ENCODE measurements around the gene HES4. TPM values are rescaled to one million over a fixed set of nuclear protein-coding genes. Genes with fewer than 3 reads are reported as not detected.
A peak's percentile ranks its signal among the peaks of the same experiment; 100 is the strongest.

The HES4 gene
- total RNA-seq, 1 donor from 2014 or later, result 37.6 TPM

GRCh38 chr1:955474-955873 lies 44.4 kb downstream of the HES4 start:
- H3K9me3 Mint-ChIP-seq, result no peaks in the 10 kb centered on the region
- H3K4me3 Mint-ChIP-seq, result peak overlapping the region; percentile 12
- H3K36me3 Mint-ChIP-seq, result peaks cover 12% of the 10 kb centered on the region
- H3K4me1 Mint-ChIP-seq (ENCODE audit: unreplicated experiment), result peaks cover 12% of the 10 kb centered on the region
- H3K27ac Mint-ChIP-seq, result no peak overlapping the region
- H3K27me3 Mint-ChIP-seq, result no peaks in the 10 kb centered on the region
- TF ChIP-seq CTCF (conservative IDR thresholded peaks at IDR 0.05), result no peak
- DNase-seq (ENCODE audit: extremely low spot score, unreplicated experiment), result no peak

GRCh38 chr1:954927-955326 lies 45.0 kb downstream of the HES4 start:
- TF ChIP-seq CTCF (conservative IDR thresholded peaks at IDR 0.05), result no peak
- Mint-ChIP-seq H3K27ac (no peak overlapping the region), H3K36me3 (peaks cover 13% of the 10 kb centered on the region), H3K9me3 (no peaks in the 10 kb centered on the region), H3K4me1 (ENCODE audit: unreplicated experiment) (peaks cover 12% of the 10 kb centered on the region), H3K27me3 (no peaks in the 10 kb centered on the region), H3K4me3 (peak overlapping the region; percentile 12)
- no peak for DNase-seq (ENCODE audit: extremely low spot score, unreplicated experiment)

DNA sequence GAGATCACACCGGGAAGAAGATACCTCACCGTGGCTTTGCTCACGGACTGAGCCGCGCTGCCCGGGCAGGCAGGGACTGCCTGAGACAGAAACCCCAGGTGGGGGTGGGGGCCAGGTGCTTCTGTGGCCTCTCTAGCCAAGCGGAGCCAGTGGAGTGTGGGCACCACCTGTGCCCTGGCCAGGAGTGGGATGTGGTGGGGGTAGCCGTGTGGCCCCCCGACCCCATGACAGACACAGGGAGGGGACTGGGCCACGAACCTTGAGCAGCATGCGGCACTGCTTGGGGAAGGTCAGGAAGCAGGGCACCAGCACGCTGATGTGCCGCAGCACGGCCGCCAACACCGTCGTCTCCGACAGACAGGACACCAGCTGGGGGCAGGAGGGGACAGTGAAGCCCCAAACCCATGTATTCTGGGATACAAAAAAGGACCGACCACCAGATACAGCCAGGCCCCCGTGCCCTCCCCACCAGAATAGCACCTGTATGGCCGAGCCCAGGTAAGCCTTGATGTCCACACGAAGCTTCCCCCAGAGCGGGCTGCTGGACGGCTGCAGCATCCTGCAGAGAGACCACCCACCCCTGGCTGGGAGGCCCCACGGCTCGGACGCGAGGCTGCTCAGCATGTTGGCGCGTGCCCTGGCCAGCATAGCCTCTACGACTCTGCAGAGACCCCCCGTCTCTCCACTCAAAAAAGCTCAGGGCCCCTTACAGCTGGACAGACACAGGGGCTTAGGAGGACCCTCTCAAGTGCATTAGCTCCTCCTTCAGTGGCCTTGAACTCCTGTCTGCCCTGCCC lies 46.2 kb downstream of the HES4 start:
- no peak for DNase-seq (ENCODE audit: extremely low spot score, unreplicated experiment)
- H3K36me3 Mint-ChIP-seq, result peaks cover 18% of the 10 kb centered on the region
- no peaks in the 10 kb centered on the region for H3K27me3 Mint-ChIP-seq
- no peak overlapping the region for H3K4me3 Mint-ChIP-seq
- peaks cover 12% of the 10 kb centered on the region for H3K4me1 Mint-ChIP-seq (ENCODE audit: unreplicated experiment)
- TF ChIP-seq CTCF (conservative IDR thresholded peaks at IDR 0.05), result no peak
- H3K27ac Mint-ChIP-seq, result no peak overlapping the region
- H3K9me3 Mint-ChIP-seq, result no peaks in the 10 kb centered on the region

DNA sequence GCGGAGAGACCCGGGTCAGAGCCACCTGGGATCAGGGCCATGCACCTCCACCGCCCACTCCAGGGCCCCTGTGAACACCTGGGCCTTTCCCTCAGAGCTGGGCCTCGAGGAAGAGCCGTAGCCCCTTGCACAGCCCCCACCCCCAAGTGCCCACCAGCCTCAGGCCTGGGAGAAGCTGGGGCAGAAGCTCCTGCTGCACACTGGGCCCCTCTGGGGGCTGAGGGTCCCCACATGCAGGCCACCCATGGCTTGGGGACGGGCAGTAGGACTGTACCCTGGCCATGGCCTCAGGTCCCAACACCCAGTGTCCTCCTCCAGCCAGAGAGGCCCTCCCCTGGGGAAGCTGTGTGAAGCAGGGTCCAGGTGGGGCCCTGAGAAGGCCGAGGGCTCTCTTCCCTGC lies 47.3 kb downstream of the HES4 start:
- no peak for TF ChIP-seq CTCF (conservative IDR thresholded peaks at IDR 0.05)
- Mint-ChIP-seq H3K36me3 (peaks cover 16% of the 10 kb centered on the region), H3K27ac (no peak overlapping the region), H3K9me3 (no peaks in the 10 kb centered on the region), H3K4me3 (no peak overlapping the region), H3K4me1 (ENCODE audit: unreplicated experiment) (peaks cover 3% of the 10 kb centered on the region), H3K27me3 (no peaks in the 10 kb centered on the region)
- DNase-seq (ENCODE audit: extremely low spot score, unreplicated experiment), result no peak

GRCh38 chr1:952201-952600 lies 47.7 kb downstream of the HES4 start:
- H3K27me3 Mint-ChIP-seq, result no peaks in the 10 kb centered on the region

More at GRCh38 chr1:952201-952600, 47.7 kb downstream of the HES4 start:
- no peak for DNase-seq (ENCODE audit: extremely low spot score, unreplicated experiment)
- TF ChIP-seq CTCF (conservative IDR thresholded peaks at IDR 0.05), result no peak
- Mint-ChIP-seq H3K4me3 (no peak overlapping the region), H3K9me3 (no peaks in the 10 kb centered on the region), H3K4me1 (ENCODE audit: unreplicated experiment) (no peaks in the 10 kb centered on the region), H3K36me3 (peaks cover 14% of the 10 kb centered on the region), H3K27ac (no peak overlapping the region)

All from type B pancreatic cell (in vitro differentiated cells).